Progenitor cell of endocrine pancreas (in vitro differentiated cells): ENCODE data around the gene SMIM22. TPM values are rescaled to one million over a fixed set of nuclear protein-coding genes. Genes with fewer than 3 reads are reported as not detected.
A peak's percentile ranks its signal among the peaks of the same experiment; 100 is the strongest.

Source experiments
- DNase-seq: peaks from one replicate; pipeline ENCODE4 v3.0.0; 2021; ENCODE audit warnings: low spot score; ENCODE audit not compliant: unreplicated experiment
- H3K27ac Mint-ChIP-seq: 2 replicates; pipeline ENCODE4 v1.8.0; 2021; ENCODE audit warnings: mild to moderate bottlenecking, moderate library complexity, mixed read lengths
- H3K27me3 Mint-ChIP-seq: 2 replicates; pipeline ENCODE4 v1.8.0; 2021; ENCODE audit warnings: mixed read lengths
- H3K36me3 Mint-ChIP-seq: 2 replicates; pipeline ENCODE4 v1.8.0; 2022; ENCODE audit warnings: mixed read lengths; ENCODE audit not compliant: insufficient read depth
- H3K4me1 Mint-ChIP-seq: 2 replicates; pipeline ENCODE4 v1.8.0; 2021; ENCODE audit warnings: low read depth, mixed read lengths
- H3K4me3 Mint-ChIP-seq: 2 replicates; pipeline ENCODE4 v1.8.0; 2021; ENCODE audit warnings: low read depth, mild to moderate bottlenecking, moderate library complexity, mixed read lengths
- H3K9me3 Mint-ChIP-seq: 2 replicates; pipeline ENCODE4 v1.8.0; 2021; ENCODE audit warnings: low read depth, mixed read lengths
- CTCF ChIP-seq: fragments of 200-600 bp; sonication (generic); IDR thresholded peaks from one replicate; pipeline ENCODE4 v1.5.0; 2021; ENCODE audit warnings: antibody characterized with exemption, mild to moderate bottlenecking; ENCODE audit not compliant: unreplicated experiment
- total RNA-seq: library from RNA; stranded (reverse); gene quantifications from 2 replicates; pipeline ENCODE4 v1.2.1, GENCODE V29; 2021

SMIM22 gene
- total RNA-seq, 1 donor from 2014 or later = not detected

DNA sequence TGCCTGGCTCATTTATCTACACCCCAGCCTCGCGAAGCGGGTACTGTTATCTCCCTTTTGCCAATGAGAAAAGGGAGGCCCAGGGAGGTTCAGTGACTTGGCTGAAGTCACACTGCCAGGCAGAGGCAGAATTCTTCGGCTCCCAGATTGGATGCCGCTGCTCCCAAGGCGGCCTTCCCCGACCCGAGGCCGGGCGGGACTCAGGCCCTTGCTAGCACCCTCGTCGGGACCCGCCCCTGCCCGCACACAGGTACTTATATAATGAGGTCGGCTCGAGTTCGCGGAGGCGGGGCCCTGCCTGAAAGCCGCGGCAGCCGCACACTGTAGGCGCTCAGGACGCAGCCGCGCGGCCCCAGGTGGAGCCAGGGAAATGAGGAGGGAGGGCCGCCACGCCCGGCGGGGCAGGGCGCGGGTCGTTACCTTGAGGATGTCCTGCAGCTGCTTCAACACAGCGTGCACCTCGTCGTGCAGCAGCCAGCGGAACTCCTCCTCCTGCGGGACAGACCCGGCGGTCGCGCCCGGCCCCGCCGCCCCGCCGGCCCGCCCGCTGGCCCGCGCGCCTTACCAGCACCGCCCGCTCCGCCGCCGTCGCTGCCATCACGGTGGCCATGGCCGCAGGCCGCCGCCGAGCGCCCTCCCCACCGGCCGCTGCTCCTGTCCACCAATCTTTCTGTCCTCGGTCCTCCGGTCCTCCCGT, 6.9 kb downstream of the SMIM22 start, which contains the start of gene ROGDI:
ROGDI (minus strand) TSS at position 672 of the 697 bp plus-strand sequence; CDS start at position 610, 62 bp downstream.
- Mint-ChIP-seq H3K36me3 (peaks cover 6% of the 10 kb centered on the region), H3K4me3 (peak within 1 kb of the TSS; percentile 81), H3K27ac (peak within 1 kb of the TSS; percentile 94), H3K27me3 (no peaks in the 10 kb centered on the region), H3K4me1 (peaks cover 6% of the 10 kb centered on the region), H3K9me3 (no peaks in the 10 kb centered on the region)
- DNase-seq = peak; percentile 70
- no peak for TF ChIP-seq CTCF

- H3K27me3 Mint-ChIP-seq = no peaks in the 10 kb centered on the region
- peak overlapping the region; percentile 94 for H3K27ac Mint-ChIP-seq
- H3K36me3 Mint-ChIP-seq = peaks cover 10% of the 10 kb centered on the region
Observed at GRCh38 chr16:4802659-4803287, 7.6 kb downstream of the SMIM22 start.

DNA sequence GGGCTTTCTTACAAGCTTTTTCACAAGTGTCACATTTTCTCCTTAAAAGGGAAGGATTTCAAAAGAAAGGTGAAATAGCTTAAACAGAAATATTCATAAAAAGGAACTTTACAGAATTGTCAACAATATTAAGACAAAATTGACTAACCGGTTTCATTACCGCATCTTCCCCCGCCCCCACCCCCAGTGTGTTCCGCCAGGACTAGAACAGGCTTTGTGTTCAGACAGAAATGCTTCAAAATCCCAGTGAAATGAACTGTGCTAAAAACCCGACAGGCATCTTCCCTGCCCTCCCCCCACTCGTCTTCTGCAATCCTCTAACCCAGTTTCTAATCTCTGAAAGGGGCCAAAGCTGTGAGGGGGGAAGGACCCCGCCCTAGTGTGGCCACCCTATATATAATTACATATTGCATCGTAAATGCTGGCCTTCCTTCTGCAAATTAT, 8.3 kb downstream of the SMIM22 start:
- TF ChIP-seq CTCF = no peak
- Mint-ChIP-seq H3K36me3 (peaks cover 10% of the 10 kb centered on the region), H3K27ac (peak overlapping the region; percentile 94), H3K27me3 (no peaks in the 10 kb centered on the region), H3K4me3 (peak overlapping the region; percentile 81), H3K4me1 (peaks cover 6% of the 10 kb centered on the region), H3K9me3 (no peaks in the 10 kb centered on the region)
- no peak for DNase-seq

More at GRCh38 chr16:4802659-4803287, 7.6 kb downstream of the SMIM22 start:
- Mint-ChIP-seq H3K9me3 (no peaks in the 10 kb centered on the region), H3K4me1 (peaks cover 6% of the 10 kb centered on the region), H3K4me3 (peak overlapping the region; percentile 81)
- DNase-seq = peak; percentile 81
- peak; percentile 20 for TF ChIP-seq CTCF

DNA sequence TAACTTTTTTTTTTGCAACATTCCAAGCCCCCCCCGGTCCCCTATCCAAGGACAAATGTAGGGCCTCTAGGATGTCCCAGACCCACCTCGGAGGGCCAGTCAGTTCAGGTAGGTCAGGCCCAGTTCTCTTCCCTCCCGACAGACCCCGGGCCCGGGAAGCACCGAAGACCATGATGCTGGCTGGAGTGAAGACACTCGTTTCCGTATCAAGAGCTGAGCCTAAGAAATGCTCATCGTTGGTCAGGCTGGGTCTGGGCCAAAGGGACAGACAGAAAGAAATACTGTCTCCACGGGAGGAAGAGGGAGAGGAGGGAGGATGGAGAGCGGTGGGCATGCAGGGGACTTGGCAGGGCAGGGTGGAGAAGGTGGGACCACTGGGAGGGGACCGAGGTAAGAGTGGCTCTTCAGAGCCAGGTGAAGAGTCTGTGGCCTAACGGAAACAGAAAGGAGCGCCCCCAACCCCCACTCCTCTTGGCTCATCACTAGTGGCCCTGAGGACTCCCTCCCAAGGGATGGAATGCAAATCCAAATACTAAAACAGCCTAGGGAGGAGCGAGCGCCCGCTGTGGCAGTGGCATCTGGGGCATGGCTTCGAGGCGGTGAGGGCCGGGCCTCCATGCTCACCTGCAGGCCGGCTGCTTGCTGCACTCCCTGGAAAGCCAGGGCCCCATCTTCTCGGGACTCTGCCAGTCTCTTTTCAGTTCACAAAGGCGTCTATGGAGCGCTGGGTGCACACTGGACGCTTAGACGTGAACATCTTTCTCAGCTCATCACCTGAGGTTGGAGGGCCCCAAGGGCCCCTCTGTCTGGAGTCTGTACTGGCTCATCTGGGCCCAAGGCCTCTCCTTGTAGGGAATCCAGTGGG, 9.0 kb downstream of the SMIM22 start:
- no peak for DNase-seq
- H3K4me3 Mint-ChIP-seq = peak overlapping the region; percentile 54
- H3K4me1 Mint-ChIP-seq = peaks cover 6% of the 10 kb centered on the region
- no peak overlapping the region for H3K27ac Mint-ChIP-seq
- peaks cover 12% of the 10 kb centered on the region for H3K36me3 Mint-ChIP-seq
- H3K27me3 Mint-ChIP-seq = no peaks in the 10 kb centered on the region
- TF ChIP-seq CTCF = no peak
- H3K9me3 Mint-ChIP-seq = no peaks in the 10 kb centered on the region

- peaks cover 6% of the 10 kb centered on the region for H3K4me1 Mint-ChIP-seq
- H3K4me3 Mint-ChIP-seq = no peak overlapping the region
- peaks cover 12% of the 10 kb centered on the region for H3K36me3 Mint-ChIP-seq
- no peak for DNase-seq
- no peaks in the 10 kb centered on the region for H3K27me3 Mint-ChIP-seq
- TF ChIP-seq CTCF = no peak
- no peak overlapping the region for H3K27ac Mint-ChIP-seq
- no peaks in the 10 kb centered on the region for H3K9me3 Mint-ChIP-seq
Observed at GRCh38 chr16:4805231-4805630, 10.1 kb downstream of the SMIM22 start.
